MCF 10A (cell line): ENCODE results near the gene BMPR1A. TPM values are rescaled to one million over a fixed set of nuclear protein-coding genes. Genes with fewer than 3 reads are reported as not detected.

Source experiments
- Bru-seq: library from RNA; stranded (reverse); fragments of 400-500 nt; gene quantifications from one replicate; lab custom pipeline; 2021; lab: Mats Ljungman, UMichigan
- BruChase-seq, 2 experiments: library from RNA; stranded (reverse); fragments of 400-500 nt; gene quantifications; one replicate each; lab custom pipeline; 2021; lab: Mats Ljungman, UMichigan
- BruUV-seq: library from RNA; stranded (reverse); fragments of 400-500 nt; replicated peaks from 2 replicates; lab custom pipeline; 2021; lab: Mats Ljungman, UMichigan
- CTCF ChIA-PET: fragments of 300-600 bp; sonication (Branson Sonifier 250); formaldehyde crosslinking; extraction: SDS; loops from one replicate; lab custom pipeline; 2021; ENCODE audit warnings: antibody characterized with exemption, inconsistent platforms; lab: Yijun Ruan, JAX
- POLR2A ChIA-PET: fragments of 300-600, 350-650 bp; sonication (Branson Sonifier 250); formaldehyde crosslinking; extraction: SDS; loops from one replicate; lab custom pipeline; 2020; ENCODE audit warnings: antibody characterized with exemption, inconsistent platforms; lab: Yijun Ruan, JAX
- DNase-seq: peaks from one replicate; pipeline ENCODE4 v3.0.0-alpha.2; 2018; ENCODE audit not compliant: unreplicated experiment
- H3K27ac Mint-ChIP-seq: one replicate; pipeline ENCODE4 v1.8.0; 2022; ENCODE audit warnings: mild to moderate bottlenecking, low read depth, mixed read lengths; ENCODE audit not compliant: unreplicated experiment
- H3K27me3 Mint-ChIP-seq: one replicate; pipeline ENCODE4 v1.8.0; 2022; ENCODE audit warnings: mixed read lengths; ENCODE audit not compliant: insufficient read depth, unreplicated experiment
- H3K36me3 Mint-ChIP-seq: one replicate; pipeline ENCODE4 v1.8.0; 2022; ENCODE audit warnings: mild to moderate bottlenecking, moderate library complexity, mixed read lengths; ENCODE audit not compliant: insufficient read depth, unreplicated experiment
- H3K4me1 Mint-ChIP-seq: one replicate; pipeline ENCODE4 v1.8.0; 2022; ENCODE audit warnings: mixed read lengths; ENCODE audit not compliant: insufficient read depth, unreplicated experiment
- H3K4me3 Mint-ChIP-seq: one replicate; pipeline ENCODE4 v1.8.0; 2022; ENCODE audit warnings: mild to moderate bottlenecking, moderate library complexity, mixed read lengths; ENCODE audit not compliant: unreplicated experiment
- H3K9me3 Mint-ChIP-seq: one replicate; pipeline ENCODE4 v1.8.0; 2022; ENCODE audit warnings: mixed read lengths; ENCODE audit not compliant: unreplicated experiment
- intact Hi-C: fragments of 100-400 bp; cut with micrococcal nuclease; formaldehyde crosslinking; loops from 2 replicates; pipeline ENCODE4 v1.14.1; 2022
- long read RNA-seq: library from polyadenylated mRNA; stranded (forward); transcript quantifications from one replicate; pipeline ENCODE4 v2.0.0, GENCODE V29; 2022
- total RNA-seq: library from RNA; stranded (reverse); gene quantifications from 2 replicates; pipeline ENCODE4 v1.2.3, GENCODE V29; 2022
- TF ChIP-seq, protein P1 (sequence below): fragments of 200-600 bp; IDR thresholded peaks from one replicate; pipeline ENCODE4 v1.8.0; 2022; ENCODE audit warnings: antibody characterized with exemption, mild to moderate bottlenecking; ENCODE audit not compliant: unreplicated experiment

The BMPR1A gene
- 27.3 and 34.3 TPM in 2 replicates for total RNA-seq
- Bru-seq, nascent RNA, result percentile 75 among the genes with signal in this experiment
- percentile 76 among the genes with signal in this experiment for BruChase-seq, experiment 1, labeled RNA remaining after a 6-hour chase
- percentile 77 among the genes with signal in this experiment for BruChase-seq, experiment 2, labeled RNA remaining after a 2-hour chase
- long read RNA-seq, full-length matches to known transcripts, result 27 of 40 reads
- long read RNA-seq, partial matches to known transcripts, result 3 of 40 reads
- long read RNA-seq, other reads (novel, unspliced or antisense), result 10 of 40 reads

DNA sequence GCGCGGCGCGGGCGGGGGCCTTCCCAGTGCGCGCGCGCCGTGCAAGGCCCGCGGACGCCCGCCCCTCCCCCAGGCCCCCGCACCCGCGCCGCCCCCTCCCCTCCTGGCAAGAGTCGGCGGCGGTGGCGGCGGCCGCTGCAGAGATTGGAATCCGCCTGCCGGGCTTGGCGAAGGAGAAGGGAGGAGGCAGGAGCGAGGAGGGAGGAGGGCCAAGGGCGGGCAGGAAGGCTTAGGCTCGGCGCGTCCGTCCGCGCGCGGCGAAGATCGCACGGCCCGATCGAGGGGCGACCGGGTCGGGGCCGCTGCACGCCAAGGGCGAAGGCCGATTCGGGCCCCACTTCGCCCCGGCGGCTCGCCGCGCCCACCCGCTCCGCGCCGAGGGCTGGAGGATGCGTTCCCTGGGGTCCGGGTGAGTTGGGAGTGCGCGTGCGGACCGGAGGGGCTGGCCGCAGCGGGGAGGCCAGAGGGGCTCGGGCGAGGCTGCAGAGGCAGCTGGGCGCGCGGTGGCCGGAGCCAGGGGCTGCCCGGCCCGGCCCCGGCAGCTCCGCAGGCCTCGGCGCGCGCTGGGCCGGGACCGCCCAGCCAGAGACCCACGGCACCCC, at the start of gene BMPR1A:
Gene BMPR1A (plus strand): TSS at position 109 of the 602 bp plus-strand sequence. CDS start 119,400 bp downstream, outside the sequence.
- POLR2A ChIA-PET, result interaction anchor here (0.6 to 4.9 kb wide), 24 partner anchors 12 to 899 kb away, joined by 3 to 48 read pairs (median 5); partner anchors contain the start of genes ADIRF and MINPP1
- intact Hi-C loops, result loop anchor here (1.0 to 5.0 kb wide), 4 partner anchors 41 to 164 kb away; no protein-coding TSS in a partner anchor
- TF ChIP-seq, protein P1, sequence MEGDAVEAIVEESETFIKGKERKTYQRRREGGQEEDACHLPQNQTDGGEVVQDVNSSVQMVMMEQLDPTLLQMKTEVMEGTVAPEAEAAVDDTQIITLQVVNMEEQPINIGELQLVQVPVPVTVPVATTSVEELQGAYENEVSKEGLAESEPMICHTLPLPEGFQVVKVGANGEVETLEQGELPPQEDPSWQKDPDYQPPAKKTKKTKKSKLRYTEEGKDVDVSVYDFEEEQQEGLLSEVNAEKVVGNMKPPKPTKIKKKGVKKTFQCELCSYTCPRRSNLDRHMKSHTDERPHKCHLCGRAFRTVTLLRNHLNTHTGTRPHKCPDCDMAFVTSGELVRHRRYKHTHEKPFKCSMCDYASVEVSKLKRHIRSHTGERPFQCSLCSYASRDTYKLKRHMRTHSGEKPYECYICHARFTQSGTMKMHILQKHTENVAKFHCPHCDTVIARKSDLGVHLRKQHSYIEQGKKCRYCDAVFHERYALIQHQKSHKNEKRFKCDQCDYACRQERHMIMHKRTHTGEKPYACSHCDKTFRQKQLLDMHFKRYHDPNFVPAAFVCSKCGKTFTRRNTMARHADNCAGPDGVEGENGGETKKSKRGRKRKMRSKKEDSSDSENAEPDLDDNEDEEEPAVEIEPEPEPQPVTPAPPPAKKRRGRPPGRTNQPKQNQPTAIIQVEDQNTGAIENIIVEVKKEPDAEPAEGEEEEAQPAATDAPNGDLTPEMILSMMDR, result no peak
- H3K27ac Mint-ChIP-seq, result peak within 1 kb of the TSS; percentile 84
- peaks cover 48% of the 10 kb centered on the region for H3K4me1 Mint-ChIP-seq
- peaks cover 7% of the 10 kb centered on the region for H3K36me3 Mint-ChIP-seq
- BruUV-seq, result no TSS peak
- peak within 1 kb of the TSS; percentile 84 for H3K4me3 Mint-ChIP-seq
- no peaks in the 10 kb centered on the region for H3K27me3 Mint-ChIP-seq
- no peaks in the 10 kb centered on the region for H3K9me3 Mint-ChIP-seq
- CTCF ChIA-PET, result interaction anchor here (0.5 to 2.5 kb wide), 6 partner anchors 15 to 329 kb away, joined by 3 to 8 read pairs (median 4); no protein-coding TSS in a partner anchor
- peak; percentile 84 for DNase-seq

DNA sequence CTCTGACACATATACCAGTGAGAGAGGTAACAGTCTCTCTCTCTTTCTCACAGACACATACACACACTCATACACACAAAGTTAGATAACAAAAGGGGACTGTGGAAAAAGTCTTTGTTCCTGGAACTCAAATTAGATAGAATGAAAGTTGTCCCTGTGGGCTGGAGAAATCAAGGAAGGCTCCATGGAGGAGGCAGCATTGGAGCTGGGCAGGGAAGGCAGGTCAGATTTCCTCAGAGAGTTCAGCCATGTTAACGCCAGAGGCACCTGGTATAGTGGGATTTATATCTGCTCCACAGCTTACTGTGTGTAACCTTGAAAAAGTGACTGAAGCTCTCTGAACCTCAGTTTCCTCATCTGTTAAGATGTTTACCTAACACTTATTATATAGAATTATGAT, 49.4 kb upstream of the BMPR1A start:
- BruUV-seq, result no TSS peak
- ChIA-PET POLR2A (no interaction called here), CTCF (no interaction called here)

DNA sequence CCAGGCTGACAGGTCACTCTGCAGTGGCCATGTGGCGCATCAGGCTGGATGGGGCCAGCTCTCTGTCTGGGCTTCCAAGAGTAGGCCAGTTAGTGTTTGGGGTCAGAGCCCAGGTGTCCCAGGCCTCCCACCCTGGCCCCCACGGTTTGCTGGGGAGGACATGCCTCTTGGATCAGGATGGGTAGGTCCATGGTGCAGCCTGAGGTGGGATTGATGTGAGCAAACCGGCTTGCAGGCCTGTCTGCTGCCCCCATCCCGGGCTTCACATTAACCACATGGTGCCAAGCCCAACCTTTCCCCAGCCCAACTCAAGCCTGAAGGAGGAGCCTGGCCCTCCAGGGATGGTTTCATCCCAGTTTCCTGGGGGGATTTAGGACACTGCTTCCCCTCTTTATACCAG, 48.9 kb upstream of the BMPR1A start:
- DNase-seq, result no peak
- Mint-ChIP-seq H3K27me3 (no peaks in the 10 kb centered on the region), H3K4me3 (no peak overlapping the region), H3K27ac (no peak overlapping the region), H3K36me3 (peaks cover 5% of the 10 kb centered on the region), H3K9me3 (no peaks in the 10 kb centered on the region), H3K4me1 (peaks cover 5% of the 10 kb centered on the region)
- TF ChIP-seq, protein P1, result no peak
- intact Hi-C loops, result no loop called here
- CTCF ChIA-PET, result interaction anchor here (0.8 kb wide), 1 partner anchor 191 kb away, joined by 5 read pairs; no protein-coding TSS in a partner anchor
- POLR2A ChIA-PET, result interaction anchor here (0.5 kb wide), 1 partner anchor 183 kb away, joined by 3 read pairs; no protein-coding TSS in a partner anchor
- BruUV-seq, result no TSS peak

More for the DNA sequence above, 49.4 kb upstream of the BMPR1A start:
- Mint-ChIP-seq H3K4me1 (peaks cover 5% of the 10 kb centered on the region), H3K9me3 (no peaks in the 10 kb centered on the region), H3K27me3 (no peaks in the 10 kb centered on the region), H3K4me3 (no peak overlapping the region), H3K27ac (no peak overlapping the region), H3K36me3 (peaks cover 5% of the 10 kb centered on the region)
- TF ChIP-seq, protein P1, result no peak
- no peak for DNase-seq
- intact Hi-C loops, result no loop called here
